Measurements from ENCODE around the gene PTPRJ.

Gene PTPRJ

DNA sequence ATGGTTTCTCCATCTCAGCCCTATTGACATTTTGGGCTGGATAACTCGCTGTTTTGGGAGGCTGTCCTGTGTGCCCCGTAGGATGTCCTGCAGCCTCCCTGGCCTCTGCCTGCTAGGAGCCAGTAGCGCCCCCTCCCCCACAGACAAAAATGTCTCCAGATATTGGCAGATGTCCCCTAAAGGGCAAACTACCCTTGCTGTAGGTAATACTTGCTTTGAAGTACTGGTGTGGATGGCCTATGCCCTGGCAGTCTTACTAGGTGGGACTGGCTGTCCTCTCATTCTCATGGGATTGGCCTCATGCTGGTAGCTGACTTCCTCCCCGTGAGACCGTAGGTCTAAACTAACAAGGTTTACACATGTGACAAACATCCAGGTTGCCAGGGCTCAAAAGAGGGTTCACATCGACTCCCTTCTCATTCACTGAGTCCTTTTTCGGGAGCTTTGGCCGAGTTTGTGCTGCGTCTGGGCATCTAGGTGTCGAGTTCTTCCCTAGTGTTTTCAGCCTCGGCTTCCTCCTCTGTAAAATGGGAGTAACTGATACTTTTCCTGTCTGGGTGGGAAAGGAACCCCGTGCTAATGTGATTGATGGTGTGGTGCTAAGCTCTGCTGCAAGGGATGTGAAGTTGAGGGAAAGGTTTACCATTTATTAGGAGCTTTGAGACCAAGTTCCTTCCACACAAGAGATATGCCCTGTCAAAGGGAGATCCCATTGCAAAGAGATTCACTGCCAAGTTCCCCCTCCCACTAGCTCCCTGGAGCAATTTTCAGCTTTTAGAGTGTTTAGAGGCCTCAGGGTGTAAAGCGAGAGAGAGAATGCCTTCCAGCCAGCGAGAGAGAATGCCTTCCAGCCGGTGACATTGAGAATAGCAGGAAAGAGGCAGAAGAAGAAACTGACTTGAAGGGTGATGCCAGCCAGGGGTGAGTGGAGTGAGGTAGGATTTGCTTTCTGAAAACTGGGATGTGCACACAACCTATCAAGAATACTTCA is 17.0 kb downstream of the PTPRJ start:
- DNase-seq, result no peak

- no peak for DNase-seq
Measured at GRCh38 chr11:47998345-47998732, 18.0 kb downstream of the PTPRJ start.

- no peak for DNase-seq
Measured at GRCh38 chr11:47998733-47999359, 18.5 kb downstream of the PTPRJ start.

DNA sequence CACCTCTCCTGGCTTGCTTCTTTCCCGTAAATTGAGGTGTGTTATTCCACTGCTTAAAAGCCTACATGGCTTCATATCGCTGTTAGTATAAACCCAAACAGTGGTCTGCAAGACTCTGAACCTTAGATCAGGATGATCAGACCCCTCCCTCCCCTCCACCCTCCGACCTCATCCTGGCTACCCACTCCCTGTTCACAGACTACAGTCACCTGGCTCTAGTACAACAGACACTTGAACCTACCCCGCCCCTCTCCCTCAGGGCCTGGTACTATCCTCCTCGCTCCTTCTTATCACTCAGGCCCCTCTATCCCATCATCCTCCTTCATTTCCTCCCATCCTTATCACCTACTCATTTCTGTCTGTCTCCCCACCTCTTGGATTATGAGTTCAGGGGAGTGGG is 20.1 kb downstream of the PTPRJ start:
- no peak for DNase-seq

DNA sequence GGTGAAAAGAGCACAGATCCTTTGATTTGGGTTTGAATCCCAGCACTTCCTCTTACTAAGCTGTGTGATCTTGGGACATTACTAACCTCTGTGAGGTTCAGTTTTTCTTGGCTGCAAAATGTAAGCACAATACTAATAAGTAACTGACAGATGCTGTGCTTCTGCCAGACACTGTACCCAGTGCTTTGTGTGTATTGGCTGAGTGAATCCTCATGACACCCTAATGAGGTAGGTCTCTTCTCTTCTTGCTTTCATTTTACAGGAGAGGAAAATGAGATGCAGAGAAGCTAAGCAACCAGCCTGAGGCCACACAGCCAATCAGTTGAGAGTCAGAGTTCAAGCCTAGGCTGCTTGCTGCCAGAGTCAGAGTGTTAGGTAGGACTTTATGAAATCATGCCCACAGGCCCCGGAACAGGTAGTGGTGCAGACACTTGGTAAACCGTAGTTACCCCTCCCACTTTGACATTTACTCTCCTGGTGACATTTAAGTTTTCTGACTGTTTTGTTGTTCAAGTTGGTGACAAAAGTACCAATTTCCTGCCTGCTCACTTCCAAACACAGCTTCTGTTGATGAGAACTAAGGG is 21.2 kb downstream of the PTPRJ start:
- no peak for DNase-seq

DNA sequence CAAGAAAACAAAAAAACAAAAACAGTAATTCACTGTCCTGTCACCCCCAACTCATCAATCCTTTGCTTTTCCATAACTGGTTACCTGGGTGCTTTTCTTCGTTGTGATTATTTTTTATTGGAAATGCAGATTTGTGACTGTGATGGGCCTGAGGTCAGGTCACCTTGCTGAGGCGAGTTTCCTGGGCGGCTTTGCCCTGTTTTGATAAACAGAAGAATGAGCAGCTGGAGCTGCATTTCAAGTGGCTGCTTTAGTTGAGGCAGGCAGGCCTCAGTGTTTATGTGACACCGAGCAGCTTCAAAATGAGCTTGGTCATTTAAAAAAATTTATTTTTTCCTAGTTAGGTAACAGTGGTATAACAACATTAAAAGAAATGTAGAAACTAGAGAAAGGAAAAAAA is 22.2 kb downstream of the PTPRJ start:
- DNase-seq, result no peak

- no peak for DNase-seq
Measured at GRCh38 chr11:48003926-48004325, 23.6 kb downstream of the PTPRJ start.

- no peak for DNase-seq
Measured at GRCh38 chr11:48004456-48004855, 24.1 kb downstream of the PTPRJ start.

GRCh38 chr11:48005136-48005535 is 24.8 kb downstream of the PTPRJ start:
- DNase-seq, result no peak

- DNase-seq, result no peak
Measured at GRCh38 chr11:48005831-48006270, 25.5 kb downstream of the PTPRJ start.

GRCh38 chr11:48006301-48006992 is 26.1 kb downstream of the PTPRJ start:
- DNase-seq, result no peak

DNA sequence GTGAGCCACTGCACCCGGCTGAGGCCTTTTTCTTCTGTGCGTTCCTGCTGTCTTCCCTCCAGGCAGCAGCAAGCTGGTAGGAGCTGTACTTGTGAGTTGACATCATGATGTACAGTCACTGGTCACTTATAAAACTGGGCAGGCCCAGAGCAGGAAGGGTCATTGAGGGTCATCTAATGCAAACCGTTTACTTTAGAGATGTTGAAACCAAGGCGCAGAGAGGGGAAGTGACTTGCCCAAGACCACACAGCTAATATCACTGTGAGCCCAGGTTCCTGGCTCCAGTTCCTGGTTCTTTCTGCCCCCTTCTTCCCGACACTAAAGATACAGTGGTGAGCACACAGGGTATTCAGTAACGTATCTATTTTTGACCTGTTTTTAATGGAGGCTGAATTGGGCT is 27.3 kb downstream of the PTPRJ start:
- DNase-seq, result no peak

DNA sequence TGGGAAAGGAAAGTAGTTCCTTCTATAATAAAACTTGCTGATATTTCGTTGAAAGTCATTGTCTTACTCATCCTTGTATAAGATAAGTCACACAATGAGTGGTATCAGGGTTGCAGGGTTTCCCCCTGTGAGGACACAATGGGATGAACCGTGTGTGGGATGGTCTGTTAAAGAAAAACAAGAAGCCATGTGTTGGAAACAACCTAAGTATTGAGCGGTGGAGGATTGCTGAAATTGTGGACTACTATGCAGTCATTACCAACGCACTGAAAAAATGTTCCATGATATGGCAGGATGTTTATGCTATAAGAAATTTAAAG is 28.6 kb downstream of the PTPRJ start:
- DNase-seq, result no peak

GRCh38 chr11:48011102-48011797 is 30.9 kb downstream of the PTPRJ start:
- DNase-seq, result no peak

DNA sequence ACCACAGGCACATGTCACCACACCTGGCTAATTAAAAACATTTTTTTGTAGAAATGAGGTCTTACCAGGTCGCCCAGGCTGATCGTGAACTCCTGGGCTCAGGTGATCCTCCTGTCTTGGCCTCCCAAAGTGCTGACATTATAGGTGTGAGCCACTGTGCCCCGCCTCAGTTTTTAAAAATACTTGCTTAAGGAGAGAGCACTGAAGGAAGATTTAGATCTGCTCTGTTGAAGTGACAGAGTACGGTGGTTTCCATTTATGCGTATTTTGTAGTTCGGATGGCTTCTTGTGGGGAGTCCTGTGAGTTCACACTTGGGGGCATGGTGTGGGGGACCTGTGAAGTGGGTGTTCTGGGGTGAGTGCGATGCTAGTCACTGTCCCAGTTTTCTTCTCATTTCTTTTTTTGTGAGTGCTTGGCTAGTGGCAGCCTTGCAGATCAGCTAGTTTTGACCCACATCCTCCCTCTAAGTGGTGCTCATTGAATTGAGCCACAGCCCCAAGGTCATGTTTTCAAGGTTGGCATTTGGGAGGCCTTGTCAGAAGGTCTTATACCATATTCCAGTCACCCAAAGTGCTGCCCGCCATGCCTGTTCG is 31.5 kb downstream of the PTPRJ start:
- DNase-seq, result no peak

GRCh38 chr11:48013269-48013901 is 33.0 kb downstream of the PTPRJ start:
- no peak for DNase-seq

GRCh38 chr11:48014917-48015316 is 34.6 kb downstream of the PTPRJ start:
- no peak for DNase-seq

- DNase-seq, result no peak
Measured at GRCh38 chr11:48017105-48017830, 36.9 kb downstream of the PTPRJ start.

DNA sequence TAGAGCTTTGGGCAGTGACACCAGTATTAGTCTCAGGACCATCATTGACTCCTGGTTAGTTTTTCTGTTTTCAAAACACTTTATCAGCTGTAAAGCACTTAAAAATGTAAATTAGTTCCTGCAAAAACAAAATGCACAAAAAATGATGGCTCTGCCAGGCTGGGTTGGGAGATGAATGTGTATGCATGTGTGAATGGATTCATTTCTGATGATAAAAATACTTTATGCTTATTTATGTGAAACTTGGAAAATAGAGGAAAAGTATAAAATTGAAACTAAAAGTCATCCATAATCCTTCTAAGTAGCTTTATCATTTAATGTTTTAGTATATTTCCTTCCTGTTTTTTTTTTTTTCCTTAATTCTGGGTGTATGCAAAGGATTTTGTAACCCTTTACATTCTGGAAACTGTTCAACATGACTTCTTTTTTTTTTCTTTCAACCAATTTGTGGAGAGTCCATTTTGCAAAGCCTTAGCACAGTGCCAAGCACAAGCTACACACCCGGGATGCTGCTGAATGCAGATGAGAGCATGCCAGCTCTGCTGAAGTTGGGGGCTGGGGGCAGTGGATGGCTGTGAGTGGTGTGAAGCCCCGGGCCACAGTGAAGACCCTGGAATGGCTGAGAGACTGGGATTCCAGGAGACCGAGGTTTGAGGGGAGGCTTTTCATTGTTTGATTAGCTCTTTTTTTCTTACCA is 37.6 kb downstream of the PTPRJ start:
- DNase-seq, result no peak

- no peak for DNase-seq
Measured at GRCh38 chr11:48018528-48019216, 38.3 kb downstream of the PTPRJ start.

Measured in cerebellar nuclear complex (tissue), 1 donor.